Psoas muscle (tissue), 8 donors: ENCODE data around the gene CDC42EP3. TPM values are rescaled to one million over a fixed set of nuclear protein-coding genes. Genes with fewer than 3 reads are reported as not detected.

Experiments
- ATAC-seq, 4 donors: fragments of 200-7000 bp; cut with Tn5 transposase; one replicate each; pipeline ENCODE4 v1.9.1; 2020; ENCODE audit warnings: moderate library complexity in 3 of 4, mild to moderate bottlenecking in 2 of 4
- DNase-seq, 2 donors: peaks; one replicate each; pipeline ENCODE4 v3.0.0-alpha.2; 2020
- H3K27ac ChIP-seq: fragments of 200-600 bp; one replicate; pipeline ENCODE4 v1.8.0; 2022
- H3K27me3 ChIP-seq, 3 donors: fragments of 200-600 bp in 1 of 3; one replicate each; pipeline versions ENCODE4 v1.6.1 to v1.8.0; 2013 to 2022; ENCODE audit warnings: low read length in 2 of 3, mild to moderate bottlenecking in 2 of 3, moderate library complexity in 1 of 3; ENCODE audit not compliant: insufficient read depth in 3 of 3
- H3K36me3 ChIP-seq, 2 donors: fragments of 200-600 bp in 1 of 2; one replicate each; pipeline versions ENCODE4 v1.6.1 to v1.8.0; 2013 to 2022; ENCODE audit warnings: low read depth in 1 of 2, mild to moderate bottlenecking in 1 of 2, moderate library complexity in 1 of 2; ENCODE audit not compliant: insufficient read depth in 1 of 2
- H3K4me1 ChIP-seq: fragments of 200-600 bp; one replicate; pipeline ENCODE4 v1.8.0; 2022
- H3K4me3 ChIP-seq: fragments of 200-600 bp; one replicate; pipeline ENCODE4 v1.8.0; 2022; ENCODE audit warnings: mild to moderate bottlenecking
- H3K9me3 ChIP-seq: fragments of 200-600 bp; one replicate; pipeline ENCODE4 v1.8.0; 2022
- CTCF ChIP-seq: fragments of 200-600 bp; IDR thresholded peaks from one replicate; pipeline ENCODE4 v1.8.0; 2022; ENCODE audit warnings: antibody characterized with exemption
- WGBS, 3 donors: extraction: QIAGEN DNeasy Blood & Tissue Kit; methylation state at CpG; one replicate each; pipeline versions ENCODE4 v1.1.6 to v1.1.7; 2013; 5-methylcytosine and 5-hydroxymethylcytosine counted together
- intact Hi-C, 2 donors: fragments of 100-400 bp; cut with DNase I; formaldehyde crosslinking; loops; one replicate each; pipeline versions ENCODE4 v1.11.0 to v1.14.2; 2022
- polyA plus RNA-seq, 3 donors: library from polyadenylated mRNA; stranded (reverse); fragments of 200-250 nt; gene quantifications; one replicate each; pipeline ENCODE4 v1.2.3, GENCODE V29; 2013
- total RNA-seq, 4 donors: library from RNA; stranded (reverse); fragmentation: NEBNext Ultra II Directional in 2 of 4; extraction: Animal tissue kit (Norgen Biotek cat#: 25700) in 2 of 4; gene quantifications; one replicate each; pipeline versions ENCODE4 v1.2.1 to v1.2.4, GENCODE V29; 2021 to 2023
- donor health status: healthy with polysubstance abuse.
- donor health status: DM: no; HTN: no; CAD: no; lungs with moderate emphysema.
- donor health status: Bipolar disorder and iron deficiency.
- donor health status: healthy.
- donor health status: DM: yes; HTN: yes; CAD: no.
- donor health status: DM: no; HTN: no; CAD: no.
- donor health status: DM: no; HTN: no; CAD: no.
- donor health status: DM: yes; HTN: yes; CAD: no.

The CDC42EP3 gene
- total and polyA plus RNA-seq, 7 donors: 8.8 to 174 (median 50.9) TPM

GRCh38 chr2:37639631-37640030 is 31.8 kb downstream of the CDC42EP3 start:
- H3K27ac ChIP-seq: no peak overlapping the region
- H3K27me3 ChIP-seq: no peaks in the 10 kb centered on the region
- intact Hi-C loops: no loop called here
- DNase-seq (no peak), ATAC-seq (no peak)
- WGBS, 3 donors: 84 to 90% (median 85%) methylated on average over 3 of the region's 3 CpGs
- H3K9me3 ChIP-seq: no peaks in the 10 kb centered on the region
- H3K36me3 ChIP-seq: peaks cover 3 to 28% of the 10 kb centered on the region in 2 donors
- no peak for TF ChIP-seq CTCF
- H3K4me1 ChIP-seq: peaks cover 30% of the 10 kb centered on the region
- H3K4me3 ChIP-seq: no peak overlapping the region

DNA sequence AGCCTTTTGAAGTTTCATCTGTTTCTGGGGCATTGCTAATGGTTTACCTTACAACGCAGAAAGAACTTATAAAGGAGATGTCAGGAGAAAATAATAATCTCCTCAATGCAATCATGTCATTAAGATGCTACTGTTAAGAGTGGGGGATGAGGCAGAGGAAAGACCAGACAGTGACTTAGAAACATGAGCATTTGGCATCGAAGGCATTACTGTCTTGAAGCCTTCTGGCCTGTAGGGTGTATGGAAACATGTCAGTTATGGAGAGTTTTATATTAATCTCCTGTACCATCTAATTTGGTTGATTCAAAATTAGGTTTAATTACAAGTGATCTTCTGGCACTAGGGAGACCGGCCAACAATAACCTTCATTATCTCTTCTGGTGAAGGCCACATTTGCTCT is 32.5 kb downstream of the CDC42EP3 start:
- Histone ChIP-seq H3K4me3 (no peak overlapping the region), H3K27me3 (no peaks in the 10 kb centered on the region), H3K36me3 (peaks cover 3 to 22% of the 10 kb centered on the region in 2 donors), H3K9me3 (no peaks in the 10 kb centered on the region), H3K27ac (no peak overlapping the region), H3K4me1 (peaks cover 24% of the 10 kb centered on the region)
- DNase-seq (no peak), ATAC-seq (no peak)
- WGBS, 3 donors: 93 to 96% (median 96%) methylated on average over 3 of the region's 3 CpGs
- intact Hi-C loops: no loop called here
- TF ChIP-seq CTCF: no peak

GRCh38 chr2:37637985-37638384 is 33.5 kb downstream of the CDC42EP3 start:
- DNase-seq (no peak), ATAC-seq (peak in 2 of 4 donors; percentile 32 to 43)
- peaks cover 2 to 13% of the 10 kb centered on the region in 2 donors for H3K36me3 ChIP-seq
- no peaks in the 10 kb centered on the region for H3K27me3 ChIP-seq
- H3K4me1 ChIP-seq: peaks cover 18% of the 10 kb centered on the region
- H3K4me3 ChIP-seq: no peak overlapping the region
- intact Hi-C loops: no loop called here
- no peaks in the 10 kb centered on the region for H3K9me3 ChIP-seq
- WGBS, 3 donors: 64 to 70% (median 65%) methylated on average over 2 of the region's 2 CpGs
- H3K27ac ChIP-seq: no peak overlapping the region
- TF ChIP-seq CTCF: no peak

GRCh38 chr2:37637190-37637860 is 34.1 kb downstream of the CDC42EP3 start:
- 60 to 75% (median 72%) methylated on average over 5 of the region's 5 CpGs for WGBS, 3 donors
- Histone ChIP-seq H3K9me3 (no peaks in the 10 kb centered on the region), H3K27ac (no peak overlapping the region), H3K4me3 (no peak overlapping the region), H3K36me3 (peaks cover 0 to 8% of the 10 kb centered on the region in 2 donors), H3K27me3 (no peaks in the 10 kb centered on the region), H3K4me1 (peaks cover 12% of the 10 kb centered on the region)
- no peak for ATAC-seq
- intact Hi-C loops: no loop called here
- no peak for TF ChIP-seq CTCF
- no peak for DNase-seq
